ENCODE measurements around the gene ANKS1A.

- TF ChIP-seq FEZF1 (tag by site-specific recombination; IDR thresholded peaks at IDR 0.05) (no peak), CTCF (tag by site-specific recombination; IDR thresholded peaks at IDR 0.05) (no peak)
- TF ChIP-seq, protein P1, sequence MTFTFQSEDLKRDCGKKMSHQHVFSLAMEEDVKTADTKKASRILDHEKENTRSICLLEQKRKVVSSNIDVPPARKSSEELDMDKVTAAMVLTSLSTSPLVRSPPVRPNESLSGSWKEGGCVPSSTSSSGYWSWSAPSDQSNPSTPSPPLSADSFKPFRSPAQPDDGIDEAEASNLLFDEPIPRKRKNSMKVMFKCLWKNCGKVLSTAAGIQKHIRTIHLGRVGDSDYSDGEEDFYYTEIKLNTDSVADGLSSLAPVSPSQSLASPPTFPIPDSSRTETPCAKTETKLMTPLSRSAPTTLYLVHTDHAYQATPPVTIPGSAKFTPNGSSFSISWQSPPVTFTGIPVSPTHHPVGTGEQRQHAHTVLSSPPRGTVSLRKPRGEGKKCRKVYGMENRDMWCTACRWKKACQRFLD (tag by site-specific recombination; IDR thresholded peaks at IDR 0.05) = no peak
Measured at GRCh38 chr6:34934516-34934915, 45.5 kb downstream of the ANKS1A start.

Measured in HEK293 (cell line).